ENCODE results near the gene SAP30BP. TPM values are rescaled to one million over a fixed set of nuclear protein-coding genes. Genes with fewer than 3 reads are reported as not detected.

The SAP30BP gene
- total RNA-seq, 1 experiment from 2014 or later: 149 TPM

DNA sequence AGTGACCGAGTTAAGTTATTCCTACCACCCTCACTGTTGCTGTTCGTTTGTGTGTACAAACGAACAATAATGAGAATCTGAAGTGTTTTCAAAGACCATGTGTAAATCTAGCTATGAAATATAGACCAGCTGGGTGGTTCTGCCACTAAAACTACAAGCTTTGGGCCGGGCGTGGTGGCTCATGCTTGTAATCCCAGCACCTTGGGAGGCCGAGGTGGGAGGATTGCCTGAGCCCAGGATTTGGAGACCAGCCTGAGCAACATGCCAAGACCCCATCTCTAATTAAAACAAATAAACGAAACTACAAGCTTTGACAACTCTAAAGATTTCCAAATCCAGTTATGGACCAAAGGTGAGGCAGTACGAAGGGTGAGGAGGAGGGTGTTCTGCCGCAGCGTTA lies 1.2 kb upstream of the SAP30BP start:
- Histone ChIP-seq H3K9ac (ENCODE audit: low read length) (peak overlapping the region; percentile 89), H4K20me1 (ENCODE audit: insufficient read depth) (no peaks in the 10 kb centered on the region), H3K4me1 (ENCODE audit: control insufficient read depth in 1 of 2, insufficient read depth in 2 of 2, low read length in 2 of 2) (peaks cover 13 to 19% of the 10 kb centered on the region in 2 experiments; a peak in 3 of 4 replicates), H3K4me3 (replicated peaks in 1 of 2; ENCODE audit: low read depth in 1 of 2, low read length in 2 of 2) (peak overlapping the region; percentile 79 to 83), H3K27me3 (ENCODE audit: insufficient read depth, low read length) (no peaks in the 10 kb centered on the region), H2AFZ (ENCODE audit: low read depth, low read length, poor library complexity, severe bottlenecking) (no peak overlapping the region), H3K9me3 (ENCODE audit: control insufficient read depth in 1 of 2, insufficient read depth in 1 of 2, low read depth in 1 of 2, low read length in 2 of 2) (no peaks in the 10 kb centered on the region), H3K9me2 (ENCODE audit: insufficient read depth) (no peaks in the 10 kb centered on the region), H3K79me2 (ENCODE audit: insufficient read depth, low read length) (peaks cover 58% of the 10 kb centered on the region), H3K27ac (ENCODE audit: low read depth, low read length) (no peak overlapping the region), H3K4me2 (ENCODE audit: low read length) (peak overlapping the region; percentile 81), H3K36me3 (ENCODE audit: control insufficient read depth in 1 of 2, insufficient read depth in 2 of 2, low read length in 2 of 2) (peaks cover 32 to 37% of the 10 kb centered on the region in 2 experiments)
- BruUV-seq (replicated peaks): no TSS peak
- ATAC-seq: no peak
- CTCF ChIA-PET: interaction anchor here (1.4 to 2.4 kb wide), 4 partner anchors 11 to 65 kb away, joined by 4 to 14 read pairs (median 8); partner anchors contain the start of gene SMIM5
- RAD21 ChIA-PET (ENCODE audit: low non-redundant PET in 1 of 2, low total read pairs in 2 of 2, uncharacterized antibody in 2 of 2, unreplicated experiment in 2 of 2): interaction anchor here in 1 of 2 experiments (1.3 kb wide), 1 partner anchor 82 kb away, joined by 3 read pairs; no protein-coding TSS in a partner anchor
- intact Hi-C loops (cut with micrococcal nuclease): no loop called here
- TF ChIP-seq SRF (IDR thresholded peaks at IDR 0.05; ENCODE audit: low read depth): no peak
- TF ChIP-seq YY1 (IDR thresholded peaks at IDR 0.05; ENCODE audit: extremely low read depth, insufficient replicate concordance, low read depth, low read length): no peak
- TF ChIP-seq EZH2phosphoT487 (IDR thresholded peaks at IDR 0.05; ENCODE audit: borderline replicate concordance): no peak
- no peak for TF ChIP-seq ZFX (IDR thresholded peaks at IDR 0.05)
- no peak for TF ChIP-seq SIN3A (IDR thresholded peaks at IDR 0.05; ENCODE audit: low read depth)
- TF ChIP-seq ZNF274 (IDR thresholded peaks at IDR 0.05; ENCODE audit: low read depth, low read length): no peak
- no peak for TF ChIP-seq EGR1 (IDR thresholded peaks at IDR 0.05; ENCODE audit: low read depth)
- TF ChIP-seq, protein P1, sequence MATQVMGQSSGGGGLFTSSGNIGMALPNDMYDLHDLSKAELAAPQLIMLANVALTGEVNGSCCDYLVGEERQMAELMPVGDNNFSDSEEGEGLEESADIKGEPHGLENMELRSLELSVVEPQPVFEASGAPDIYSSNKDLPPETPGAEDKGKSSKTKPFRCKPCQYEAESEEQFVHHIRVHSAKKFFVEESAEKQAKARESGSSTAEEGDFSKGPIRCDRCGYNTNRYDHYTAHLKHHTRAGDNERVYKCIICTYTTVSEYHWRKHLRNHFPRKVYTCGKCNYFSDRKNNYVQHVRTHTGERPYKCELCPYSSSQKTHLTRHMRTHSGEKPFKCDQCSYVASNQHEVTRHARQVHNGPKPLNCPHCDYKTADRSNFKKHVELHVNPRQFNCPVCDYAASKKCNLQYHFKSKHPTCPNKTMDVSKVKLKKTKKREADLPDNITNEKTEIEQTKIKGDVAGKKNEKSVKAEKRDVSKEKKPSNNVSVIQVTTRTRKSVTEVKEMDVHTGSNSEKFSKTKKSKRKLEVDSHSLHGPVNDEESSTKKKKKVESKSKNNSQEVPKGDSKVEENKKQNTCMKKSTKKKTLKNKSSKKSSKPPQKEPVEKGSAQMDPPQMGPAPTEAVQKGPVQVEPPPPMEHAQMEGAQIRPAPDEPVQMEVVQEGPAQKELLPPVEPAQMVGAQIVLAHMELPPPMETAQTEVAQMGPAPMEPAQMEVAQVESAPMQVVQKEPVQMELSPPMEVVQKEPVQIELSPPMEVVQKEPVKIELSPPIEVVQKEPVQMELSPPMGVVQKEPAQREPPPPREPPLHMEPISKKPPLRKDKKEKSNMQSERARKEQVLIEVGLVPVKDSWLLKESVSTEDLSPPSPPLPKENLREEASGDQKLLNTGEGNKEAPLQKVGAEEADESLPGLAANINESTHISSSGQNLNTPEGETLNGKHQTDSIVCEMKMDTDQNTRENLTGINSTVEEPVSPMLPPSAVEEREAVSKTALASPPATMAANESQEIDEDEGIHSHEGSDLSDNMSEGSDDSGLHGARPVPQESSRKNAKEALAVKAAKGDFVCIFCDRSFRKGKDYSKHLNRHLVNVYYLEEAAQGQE (IDR thresholded peaks at IDR 0.05; ENCODE audit: low read depth): no peak
- TF ChIP-seq POLR2AphosphoS5 (IDR thresholded peaks at IDR 0.05; ENCODE audit: low read depth, low read length): no peak
- TF ChIP-seq POLR2A (IDR thresholded peaks at IDR 0.05; ENCODE audit: borderline replicate concordance, extremely low read depth, insufficient read depth, insufficient read length): no peak
- POLR2A ChIA-PET: interaction anchor here (1.3 to 1.5 kb wide), 2 partner anchors 11 to 114 kb away, joined by 3 to 5 read pairs; a partner anchor contains a TSS
- DNase-seq (ENCODE audit: low read depth, low spot score): no peak
